GM12878 (cell line): ENCODE data around the gene ZNF626. TPM values are rescaled to one million over a fixed set of nuclear protein-coding genes. Genes with fewer than 3 reads are reported as not detected.

ENCODE experiments used
- ATAC-seq: fragments of 200-7000 bp; cut with Tn5 transposase; 3 replicates; pipeline ENCODE4 v1.9.1; 2020; ENCODE audit warnings: mild to moderate bottlenecking, moderate library complexity
- BruUV-seq: library from RNA; stranded (reverse); fragments of 400-500 nt; replicated peaks from 2 replicates; lab custom pipeline; 2021; lab: Mats Ljungman, UMichigan
- CTCF ChIA-PET: fragments of 300-600 bp; sonication (Branson Sonifier 250); formaldehyde crosslinking; extraction: SDS; loops from one replicate; lab custom pipeline; 2021; ENCODE audit warnings: inconsistent platforms; lab: Yijun Ruan, JAX
- POLR2A ChIA-PET: fragments of 350-600 bp; formaldehyde crosslinking; extraction: SDS; loops from one replicate; lab custom pipeline; 2021; ENCODE audit warnings: inconsistent platforms; lab: Charles Lee
- RAD21 ChIA-PET: fragments of 300-600 bp; sonication (Branson Sonifier 250); formaldehyde crosslinking; loops from one replicate; lab custom pipeline; 2023; ENCODE audit warnings: antibody characterized with exemption; ENCODE audit not compliant: unreplicated experiment; lab: Charles Lee
- SMC1A ChIA-PET: fragments of 300-600 bp; sonication (Branson Sonifier 250); formaldehyde crosslinking; loops from one replicate; lab custom pipeline; 2023; ENCODE audit not compliant: unreplicated experiment, uncharacterized antibody; lab: Charles Lee
- DNase-seq: peaks from one replicate; pipeline ENCODE4 v3.0.0-alpha.2; 2011; ENCODE audit warnings: low read depth, low spot score
- FAIRE-seq: peaks from 3 replicates; lab custom pipeline; 2011; peaks lifted over from hg19 to GRCh38; lab: Jason Lieb, UNC
- H2AFZ ChIP-seq: 2 replicates; pipeline ENCODE4 v1.6.0; 2011; ENCODE audit warnings: low read depth, low read length, control low read depth; ENCODE audit not compliant: control insufficient read depth
- H3K27ac ChIP-seq: 2 replicates; pipeline ENCODE4 v1.5.1; 2011; ENCODE audit warnings: control low read depth; ENCODE audit not compliant: control insufficient read depth, insufficient read depth
- H3K27me3 ChIP-seq, 2 experiments: replicated peaks in 1 of 2; 2 replicates each; pipeline versions ENCODE4 v1.6.0 to v1.6.1; 2011; ENCODE audit warnings: low read length in 1 of 2; ENCODE audit not compliant: control insufficient read depth in 2 of 2, insufficient read depth in 2 of 2
- H3K36me3 ChIP-seq, 2 experiments: 2 replicates each; pipeline ENCODE4 v1.5.1; 2011; ENCODE audit warnings: low read length in 1 of 2; ENCODE audit not compliant: control insufficient read depth in 2 of 2, insufficient read depth in 2 of 2
- H3K4me1 ChIP-seq: 2 replicates; pipeline ENCODE4 v1.6.1; 2011; ENCODE audit warnings: mild to moderate bottlenecking, low read length, moderate library complexity, mixed read lengths; ENCODE audit not compliant: control insufficient read depth, insufficient read depth
- H3K4me2 ChIP-seq: 2 replicates; pipeline ENCODE4 v1.6.0; 2011; ENCODE audit warnings: control low read depth; ENCODE audit not compliant: control insufficient read depth, insufficient read depth
- H3K4me3 ChIP-seq: fragments of 200-600 bp; sonication (generic); 2 replicates; pipeline ENCODE4 v1.5.1; 2016
- H3K79me2 ChIP-seq: 2 replicates; pipeline ENCODE4 v1.6.0; 2011; ENCODE audit warnings: low read length; ENCODE audit not compliant: control insufficient read depth, insufficient read depth
- H3K9ac ChIP-seq: 2 replicates; pipeline ENCODE4 v1.8.0; 2011; ENCODE audit warnings: low read length, control low read depth, mixed read lengths; ENCODE audit not compliant: control insufficient read depth, insufficient read depth
- H3K9me3 ChIP-seq: replicated peaks from 3 replicates; pipeline ENCODE4 v1.5.1; 2011; ENCODE audit warnings: mild to moderate bottlenecking, low read length; ENCODE audit not compliant: control insufficient read depth, insufficient read depth
- H4K20me1 ChIP-seq: 2 replicates; pipeline ENCODE4 v1.6.0; 2011; ENCODE audit not compliant: control insufficient read depth, insufficient read depth
- BRCA1 ChIP-seq: IDR thresholded peaks from 2 replicates; pipeline ENCODE4 v1.6.1; 2011; ENCODE audit warnings: low read depth, low read length, improper control_type of control experiment
- FOXK2 ChIP-seq: fragments of 450-650 bp; IDR thresholded peaks from 2 replicates; pipeline ENCODE4 v1.6.1; 2017; ENCODE audit warnings: mild to moderate bottlenecking, moderate library complexity
- GABPA ChIP-seq: IDR thresholded peaks from 2 replicates; pipeline ENCODE4 v1.6.1; 2014; ENCODE audit warnings: antibody characterized with exemption, low read depth, mild to moderate bottlenecking, inconsistent platforms
- HCFC1 ChIP-seq: fragments of 150-350 bp; IDR thresholded peaks from 2 replicates; pipeline ENCODE4 v1.6.1; 2014; ENCODE audit warnings: low read length
- NKRF ChIP-seq: fragments of 450-650 bp; conservative IDR thresholded peaks from 2 replicates; pipeline ENCODE4 v1.6.1; 2017; ENCODE audit warnings: mild to moderate bottlenecking, moderate library complexity
- PAX5 ChIP-seq: IDR thresholded peaks from 2 replicates; pipeline ENCODE4 v1.6.1; 2011; ENCODE audit warnings: low read depth, low read length, borderline replicate concordance
- RCOR1 ChIP-seq: conservative IDR thresholded peaks from 2 replicates; pipeline ENCODE4 v1.6.1; 2012; ENCODE audit warnings: low read depth, low read length, improper control_type of control experiment
- RELB ChIP-seq: fragments of 450-650 bp; IDR thresholded peaks from 2 replicates; pipeline ENCODE4 v1.6.1; 2017; ENCODE audit warnings: low read depth, mild to moderate bottlenecking, moderate library complexity
- RFX5 ChIP-seq: IDR thresholded peaks from 2 replicates; pipeline ENCODE4 v1.6.1; 2011; ENCODE audit warnings: low read depth, low read length, improper control_type of control experiment
- RUNX3 ChIP-seq: IDR thresholded peaks from 2 replicates; pipeline ENCODE4 v1.6.1; 2012; ENCODE audit warnings: low read length, inconsistent platforms
- SMC3 ChIP-seq: IDR thresholded peaks from 2 replicates; pipeline ENCODE4 v1.6.1; 2011; ENCODE audit warnings: low read length, improper control_type of control experiment, borderline replicate concordance
- STAT1 ChIP-seq: fragments of 450-650 bp; conservative IDR thresholded peaks from 2 replicates; pipeline ENCODE4 v1.6.1; 2014; ENCODE audit warnings: antibody characterized with exemption, mild to moderate bottlenecking
- SUPT20H ChIP-seq: IDR thresholded peaks from 2 replicates; pipeline ENCODE4 v1.6.1; 2011; ENCODE audit warnings: low read depth, mild to moderate bottlenecking, low read length, moderate library complexity, borderline replicate concordance; ENCODE audit not compliant: control insufficient read depth
- TBL1XR1 ChIP-seq: IDR thresholded peaks from 2 replicates; pipeline ENCODE4 v1.6.1; 2012; ENCODE audit warnings: low read depth, low read length, improper control_type of control experiment
- ZNF274 ChIP-seq: IDR thresholded peaks from one replicate; pipeline ENCODE4 v1.8.0; 2011; ENCODE audit not compliant: insufficient read length, insufficient read depth
- ZNF384 ChIP-seq: IDR thresholded peaks from 2 replicates; pipeline ENCODE4 v1.6.1; 2012; ENCODE audit warnings: low read depth, mild to moderate bottlenecking, low read length, improper control_type of control experiment, borderline replicate concordance
- ZNF687 ChIP-seq: fragments of 450-650 bp; IDR thresholded peaks from 2 replicates; pipeline ENCODE4 v1.6.1; 2017; ENCODE audit warnings: mild to moderate bottlenecking, moderate library complexity
- WGBS: methylation state at CpG from one replicate; pipeline ENCODE4 v1.1.6; 2016; ENCODE audit warnings: low lambda C conversion rate; ENCODE audit not compliant: insufficient replicate concordance, insufficient coverage; ENCODE audit errors: missing lambda C conversion rate; 5-methylcytosine and 5-hydroxymethylcytosine counted together
- in situ Hi-C: fragments of 300-500 bp; cut with MboI; formaldehyde crosslinking; loops from 9 replicates; pipeline ENCODE4 v1.14.3; 2018; ENCODE audit warnings: mixed read lengths
- intact Hi-C: fragments of 100-400 bp; cut with micrococcal nuclease; formaldehyde crosslinking; loops from one replicate; pipeline ENCODE4 v1.14.2; 2022; ENCODE audit not compliant: unreplicated experiment
- polyA plus RNA-seq, 11 experiments: library from polyadenylated mRNA; depleted of rRNA in 4 of 11; unstranded in 6 of 11; stranded (reverse) in 5 of 11; fragments of >200 nt; fragmentation: Nextera tagmentation in 4 of 11; fragmentation: Illumina TruSeq in 1 of 11; extraction: Ambion mirVana in 4 of 11; extraction: Trizol in 1 of 11; gene quantifications; 1 replicate in 1 of 11; 2 replicates in 10 of 11; pipeline versions ENCODE4 v1.2.1 to v1.2.3, GENCODE V29; 2011 to 2016; ENCODE audit warnings: inconsistent platforms in 2 of 11, missing spikeins in 2 of 11, low read depth in 1 of 11
- total RNA-seq, 4 experiments: library from RNA; depleted of rRNA in 3 of 4; stranded (reverse); fragments of >200 nt in 3 of 4; fragmentation: Illumina TruSeq in 1 of 4; extraction: Trizol in 1 of 4; gene quantifications; 2 replicates each; pipeline versions ENCODE4 v1.2.1 to v1.2.3, GENCODE V29; 2013 to 2021

Gene ZNF626
- total and polyA plus RNA-seq, 10 of the 15 experiments (the other 5 are each of a cell fraction or from before 2014, with no cell fraction given): 1.2 to 3.7 (median 1.9) TPM

- TF ChIP-seq NKRF: no peak
Observed at GRCh38 chr19:20660473-20661140, 764 bp downstream of the ZNF626 start (continued).

- 37% methylated on average over 2 of the region's 2 CpGs for WGBS
- H3K27me3 ChIP-seq: no peaks in the 10 kb centered on the region
- no peaks in the 10 kb centered on the region; the same call in 2 of the 3 replicates for H3K9me3 ChIP-seq
- H4K20me1 ChIP-seq: no peaks in the 10 kb centered on the region
- H2AFZ ChIP-seq: no peak overlapping the region
- no TSS peak for BruUV-seq
- in situ Hi-C loops: no loop called here
- ATAC-seq: no peak
- no peak for FAIRE-seq
- no peak for DNase-seq
- no peaks in the 10 kb centered on the region for H3K79me2 ChIP-seq
- no peaks in the 10 kb centered on the region for H3K4me1 ChIP-seq
- intact Hi-C loops: no loop called here
- H3K9ac ChIP-seq: no peak overlapping the region
- ChIA-PET SMC1A (no interaction called here), POLR2A (no interaction called here), RAD21 (no interaction called here), CTCF (no interaction called here)
- no peak overlapping the region for H3K27ac ChIP-seq
- no peak overlapping the region for H3K4me3 ChIP-seq
- H3K36me3 ChIP-seq: no peaks in the 10 kb centered on the region
- H3K4me2 ChIP-seq: no peak overlapping the region
- TF ChIP-seq TBL1XR1: no peak
- no peak for TF ChIP-seq STAT1
- no peak for TF ChIP-seq BRCA1
- TF ChIP-seq HCFC1: no peak
- no peak for TF ChIP-seq ZNF274
- no peak for TF ChIP-seq RFX5
- TF ChIP-seq ZNF687: no peak
- TF ChIP-seq RCOR1: no peak
- no peak for TF ChIP-seq FOXK2
- no peak for TF ChIP-seq PAX5
- no peak for TF ChIP-seq RUNX3
- TF ChIP-seq GABPA: no peak
- TF ChIP-seq RELB: no peak
- no peak for TF ChIP-seq SUPT20H
- TF ChIP-seq ZNF384: no peak
- no peak for TF ChIP-seq SMC3
Observed at GRCh38 chr19:20640545-20640944, 20.8 kb downstream of the ZNF626 start.
